Measurements from ENCODE around the gene KRAS.

KRAS gene

DNA sequence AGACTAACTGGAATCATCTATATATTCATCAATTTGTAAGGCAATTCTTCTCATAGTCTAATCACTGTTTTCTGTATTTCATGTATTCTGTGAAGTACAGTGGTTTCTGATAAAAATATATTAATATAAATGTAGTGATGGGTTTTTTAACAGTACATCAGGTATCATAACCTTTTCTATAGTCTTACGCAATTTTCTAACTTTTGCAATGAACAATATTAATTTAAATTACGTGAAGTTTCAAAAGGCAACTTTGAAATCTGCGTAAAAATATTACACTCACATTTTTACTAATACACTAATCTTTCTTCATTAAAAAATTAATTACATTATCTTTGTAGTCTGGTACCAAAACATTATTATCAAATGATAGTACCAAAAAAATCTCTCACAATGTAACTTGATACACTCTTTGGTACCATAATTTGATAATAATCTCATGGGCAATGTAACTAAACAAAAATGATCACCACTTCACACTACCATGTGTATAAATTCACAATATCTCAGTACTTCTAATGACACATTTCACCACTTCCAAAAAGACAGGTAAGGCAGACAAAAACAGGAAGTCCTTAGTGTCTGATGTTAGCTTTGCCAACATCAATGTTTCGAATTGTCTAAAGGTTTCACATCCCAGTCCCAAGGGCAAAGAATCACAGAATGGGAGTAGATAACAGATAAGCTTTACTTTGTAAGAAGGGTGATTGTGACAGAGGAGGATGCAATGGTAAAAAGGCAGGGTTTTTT lies 64.5 kb downstream of the KRAS start:
- no peak for DNase-seq
- Histone ChIP-seq H3K27me3 (ENCODE audit: insufficient read depth, low read depth, severe bottlenecking) (no peaks in the 10 kb centered on the region), H3K36me3 (no peaks in the 10 kb centered on the region), H3K27ac (no peak overlapping the region), H3K4me3 (ENCODE audit: low read depth, low read length) (no peak overlapping the region), H3K9me3 (ENCODE audit: severe bottlenecking) (no peaks in the 10 kb centered on the region)
- TF ChIP-seq, protein P1, sequence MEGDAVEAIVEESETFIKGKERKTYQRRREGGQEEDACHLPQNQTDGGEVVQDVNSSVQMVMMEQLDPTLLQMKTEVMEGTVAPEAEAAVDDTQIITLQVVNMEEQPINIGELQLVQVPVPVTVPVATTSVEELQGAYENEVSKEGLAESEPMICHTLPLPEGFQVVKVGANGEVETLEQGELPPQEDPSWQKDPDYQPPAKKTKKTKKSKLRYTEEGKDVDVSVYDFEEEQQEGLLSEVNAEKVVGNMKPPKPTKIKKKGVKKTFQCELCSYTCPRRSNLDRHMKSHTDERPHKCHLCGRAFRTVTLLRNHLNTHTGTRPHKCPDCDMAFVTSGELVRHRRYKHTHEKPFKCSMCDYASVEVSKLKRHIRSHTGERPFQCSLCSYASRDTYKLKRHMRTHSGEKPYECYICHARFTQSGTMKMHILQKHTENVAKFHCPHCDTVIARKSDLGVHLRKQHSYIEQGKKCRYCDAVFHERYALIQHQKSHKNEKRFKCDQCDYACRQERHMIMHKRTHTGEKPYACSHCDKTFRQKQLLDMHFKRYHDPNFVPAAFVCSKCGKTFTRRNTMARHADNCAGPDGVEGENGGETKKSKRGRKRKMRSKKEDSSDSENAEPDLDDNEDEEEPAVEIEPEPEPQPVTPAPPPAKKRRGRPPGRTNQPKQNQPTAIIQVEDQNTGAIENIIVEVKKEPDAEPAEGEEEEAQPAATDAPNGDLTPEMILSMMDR (IDR thresholded peaks at IDR 0.05; ENCODE audit: low read depth, low read length), result no peak

DNA sequence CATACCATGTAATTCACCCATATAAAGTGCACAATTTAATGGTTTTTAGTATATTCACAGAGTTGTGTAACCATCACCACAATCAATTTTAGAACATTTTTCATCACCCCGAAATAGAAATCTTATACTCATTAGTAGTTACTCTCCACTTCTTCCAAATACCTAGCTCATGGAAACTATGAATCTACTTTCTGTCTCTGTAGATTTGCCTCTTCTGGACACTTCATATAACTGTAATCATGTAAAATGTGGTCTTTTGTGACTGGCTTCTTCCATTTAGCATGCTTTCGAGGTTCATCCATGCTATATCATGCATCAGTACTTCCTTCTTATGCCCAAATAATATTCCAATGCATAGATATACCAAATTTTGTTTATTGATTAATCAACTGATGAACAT lies 66.6 kb downstream of the KRAS start:
- DNase-seq, result no peak
- TF ChIP-seq, protein P1 (IDR thresholded peaks at IDR 0.05; ENCODE audit: low read depth, low read length), result no peak
- Histone ChIP-seq H3K9me3 (ENCODE audit: severe bottlenecking) (no peaks in the 10 kb centered on the region), H3K36me3 (no peaks in the 10 kb centered on the region), H3K4me3 (ENCODE audit: low read depth, low read length) (no peak overlapping the region), H3K27me3 (ENCODE audit: insufficient read depth, low read depth, severe bottlenecking) (no peaks in the 10 kb centered on the region), H3K27ac (no peak overlapping the region)

DNA sequence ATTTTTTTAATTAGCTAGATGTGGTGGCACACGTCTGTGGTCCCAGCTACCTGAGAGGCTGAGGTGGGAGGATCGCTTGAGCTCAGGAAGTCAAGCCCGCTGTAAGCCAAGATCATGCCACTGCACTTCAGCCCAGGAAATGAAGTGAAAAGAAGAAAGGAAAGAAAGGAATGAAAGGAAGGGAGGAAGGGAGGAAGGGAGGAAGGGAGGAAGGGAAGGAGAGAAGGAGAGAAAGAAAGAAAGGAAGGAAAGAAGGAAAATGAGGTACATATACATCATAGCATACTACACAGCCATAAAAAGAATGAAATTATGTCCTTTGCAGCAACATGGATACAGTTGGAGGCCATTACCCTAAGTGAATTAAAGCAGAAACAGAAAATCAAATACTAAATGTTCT lies 68.0 kb downstream of the KRAS start:
- Histone ChIP-seq H3K27ac (no peak overlapping the region), H3K36me3 (no peaks in the 10 kb centered on the region), H3K4me3 (ENCODE audit: low read depth, low read length) (no peak overlapping the region), H3K9me3 (ENCODE audit: severe bottlenecking) (no peaks in the 10 kb centered on the region), H3K27me3 (ENCODE audit: insufficient read depth, low read depth, severe bottlenecking) (no peaks in the 10 kb centered on the region)
- TF ChIP-seq, protein P1 (IDR thresholded peaks at IDR 0.05; ENCODE audit: low read depth, low read length), result no peak
- DNase-seq, result no peak

DNA sequence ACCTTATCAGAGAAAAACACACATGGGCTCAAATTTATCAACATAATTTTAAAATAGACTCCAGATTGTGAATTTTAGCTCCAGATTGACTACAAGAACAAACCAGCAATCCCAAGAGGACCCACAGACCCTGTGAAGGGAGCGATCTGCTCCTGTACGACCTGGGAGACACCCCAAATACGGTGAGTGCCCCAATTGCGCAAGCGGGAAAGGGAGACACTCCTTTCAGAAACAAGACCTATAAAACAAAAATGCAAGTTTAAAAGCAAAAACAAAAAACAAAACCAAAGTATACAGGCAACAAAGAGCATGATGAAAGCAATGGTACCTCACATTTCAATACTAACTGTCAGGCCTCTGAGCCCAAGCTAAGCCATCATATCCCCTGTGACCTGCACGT lies 87.9 kb downstream of the KRAS start:
- no peak for DNase-seq
- H3K36me3 ChIP-seq, result no peaks in the 10 kb centered on the region
- no peaks in the 10 kb centered on the region for H3K9me3 ChIP-seq (ENCODE audit: severe bottlenecking)
- no peaks in the 10 kb centered on the region for H3K27me3 ChIP-seq (ENCODE audit: insufficient read depth, low read depth, severe bottlenecking)
- TF ChIP-seq, protein P1 (IDR thresholded peaks at IDR 0.05; ENCODE audit: low read depth, low read length), result no peak
- no peak overlapping the region for H3K4me3 ChIP-seq (ENCODE audit: low read depth, low read length)
- no peak overlapping the region for H3K27ac ChIP-seq

DNA sequence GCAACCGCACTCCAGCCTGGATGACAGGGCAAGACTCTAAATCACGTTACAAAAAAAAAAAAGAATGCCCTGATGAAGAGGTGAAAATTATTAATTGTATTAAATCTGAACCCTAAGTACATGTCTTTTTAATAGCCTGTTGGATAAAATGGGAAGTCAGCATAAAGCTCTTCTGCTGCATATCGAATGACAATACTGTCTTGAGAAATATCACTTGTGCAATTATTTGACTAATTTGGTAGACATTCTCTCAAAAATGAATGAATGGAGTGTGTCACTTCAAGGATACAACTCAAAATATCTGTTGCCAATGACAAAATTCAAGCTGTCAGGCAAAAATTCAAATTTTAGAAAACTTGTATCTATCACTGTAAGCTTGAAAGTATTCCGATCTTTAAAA lies 94.7 kb downstream of the KRAS start:
- DNase-seq, result no peak
- Histone ChIP-seq H3K27me3 (ENCODE audit: insufficient read depth, low read depth, severe bottlenecking) (no peaks in the 10 kb centered on the region), H3K27ac (no peak overlapping the region), H3K4me3 (ENCODE audit: low read depth, low read length) (no peak overlapping the region), H3K9me3 (ENCODE audit: severe bottlenecking) (no peaks in the 10 kb centered on the region), H3K36me3 (no peaks in the 10 kb centered on the region)
- TF ChIP-seq, protein P1 (IDR thresholded peaks at IDR 0.05; ENCODE audit: low read depth, low read length), result no peak

All from WERI-Rb-1 (cell line).